ENCODE results near the gene EYS. TPM values are rescaled to one million over a fixed set of nuclear protein-coding genes. Genes with fewer than 3 reads are reported as not detected.

Gene EYS
- total RNA-seq, 2 donors from 2014 or later, result 0.18 to 3.5 TPM

- intact Hi-C loops (cut with DNase I), result loop anchor here (5.0 kb wide), 1 partner anchor 322 kb away; no protein-coding TSS in a partner anchor
- no peak for TF ChIP-seq POLR2AphosphoS5 (IDR thresholded peaks at IDR 0.05)
- TF ChIP-seq POLR2A (IDR thresholded peaks at IDR 0.05), result no peak
- TF ChIP-seq CTCF (IDR thresholded peaks at IDR 0.05), result no peak
- H3K9me3 ChIP-seq, result no peaks in the 10 kb centered on the region
- no peaks in the 10 kb centered on the region for H3K36me3 ChIP-seq
- no peak for DNase-seq (ENCODE audit: low spot score)
- 97% methylated on average over 8 of the region's 8 CpGs for WGBS
- no peaks in the 10 kb centered on the region for H3K4me1 ChIP-seq (replicated peaks)
- no peak overlapping the region for H3K4me3 ChIP-seq
- peaks cover 2% of the 10 kb centered on the region for H3K27me3 ChIP-seq (replicated peaks; ENCODE audit: insufficient read depth)
- no peak overlapping the region for H3K27ac ChIP-seq
Observed at GRCh38 chr6:64010010-64010409, 1697.0 kb downstream of the EYS start.

- Histone ChIP-seq H3K36me3 (no peaks in the 10 kb centered on the region), H3K4me3 (no peak overlapping the region), H3K4me1 (replicated peaks) (no peaks in the 10 kb centered on the region), H3K27ac (no peak overlapping the region), H3K27me3 (replicated peaks; ENCODE audit: insufficient read depth) (no peaks in the 10 kb centered on the region), H3K9me3 (no peaks in the 10 kb centered on the region)
- DNase-seq (ENCODE audit: low spot score), result no peak
- TF ChIP-seq CTCF (IDR thresholded peaks at IDR 0.05) (no peak), POLR2A (IDR thresholded peaks at IDR 0.05) (no peak), POLR2AphosphoS5 (IDR thresholded peaks at IDR 0.05) (no peak)
- intact Hi-C loops (cut with DNase I), result no loop called here
Observed at GRCh38 chr6:64006246-64006645, 1700.8 kb downstream of the EYS start.

- H3K4me1 ChIP-seq (replicated peaks), result no peaks in the 10 kb centered on the region
Observed at GRCh38 chr6:64000818-64001491, 1706.1 kb downstream of the EYS start.

GRCh38 chr6:63999613-64000012, 1707.4 kb downstream of the EYS start:
- Histone ChIP-seq H3K36me3 (no peaks in the 10 kb centered on the region), H3K9me3 (no peaks in the 10 kb centered on the region), H3K4me1 (replicated peaks) (no peaks in the 10 kb centered on the region), H3K27ac (no peak overlapping the region), H3K27me3 (replicated peaks; ENCODE audit: insufficient read depth) (no peaks in the 10 kb centered on the region), H3K4me3 (no peak overlapping the region)
- 96% methylated on average over 4 of the region's 4 CpGs for WGBS
- no peak for DNase-seq (ENCODE audit: low spot score)
- intact Hi-C loops (cut with DNase I), result no loop called here
- TF ChIP-seq POLR2AphosphoS5 (IDR thresholded peaks at IDR 0.05), result no peak
- no peak for TF ChIP-seq CTCF (IDR thresholded peaks at IDR 0.05)
- TF ChIP-seq POLR2A (IDR thresholded peaks at IDR 0.05), result no peak

More at GRCh38 chr6:64000818-64001491, 1706.1 kb downstream of the EYS start:
- Histone ChIP-seq H3K4me3 (no peak overlapping the region), H3K27ac (no peak overlapping the region), H3K27me3 (replicated peaks; ENCODE audit: insufficient read depth) (no peaks in the 10 kb centered on the region), H3K9me3 (no peaks in the 10 kb centered on the region), H3K36me3 (no peaks in the 10 kb centered on the region)
- WGBS, result 89% methylated on average over 5 of the region's 5 CpGs
- intact Hi-C loops (cut with DNase I), result no loop called here
- DNase-seq (ENCODE audit: low spot score), result no peak
- no peak for TF ChIP-seq POLR2AphosphoS5 (IDR thresholded peaks at IDR 0.05)
- no peak for TF ChIP-seq CTCF (IDR thresholded peaks at IDR 0.05)
- no peak for TF ChIP-seq POLR2A (IDR thresholded peaks at IDR 0.05)

GRCh38 chr6:63998991-63999390, 1708.0 kb downstream of the EYS start:
- TF ChIP-seq POLR2A (IDR thresholded peaks at IDR 0.05) (no peak), CTCF (IDR thresholded peaks at IDR 0.05) (no peak), POLR2AphosphoS5 (IDR thresholded peaks at IDR 0.05) (no peak)
- no peaks in the 10 kb centered on the region for H3K9me3 ChIP-seq
- no peak overlapping the region for H3K27ac ChIP-seq
- H3K4me3 ChIP-seq, result no peak overlapping the region
- H3K36me3 ChIP-seq, result no peaks in the 10 kb centered on the region
- intact Hi-C loops (cut with DNase I), result no loop called here
- no peaks in the 10 kb centered on the region for H3K4me1 ChIP-seq (replicated peaks)
- H3K27me3 ChIP-seq (replicated peaks; ENCODE audit: insufficient read depth), result no peaks in the 10 kb centered on the region
- no peak for DNase-seq (ENCODE audit: low spot score)
- 56% methylated on average over 3 of the region's 3 CpGs for WGBS
